Nephron (organoid): Measurements from ENCODE around the gene RAB31.

Source experiments
- H3K27ac Mint-ChIP-seq, 3 experiments: 2 replicates each; pipeline ENCODE4 v1.8.0; 2020; ENCODE audit warnings: mixed read lengths in 3 of 3, mild to moderate bottlenecking in 2 of 3, moderate library complexity in 1 of 3
- H3K27me3 Mint-ChIP-seq: 2 replicates; pipeline ENCODE4 v1.8.0; 2021; ENCODE audit warnings: low read depth, mild to moderate bottlenecking, moderate library complexity, mixed read lengths
- H3K36me3 Mint-ChIP-seq: 2 replicates; pipeline ENCODE4 v1.8.0; 2020; ENCODE audit warnings: low read depth, mixed read lengths
- H3K4me1 Mint-ChIP-seq: 2 replicates; pipeline ENCODE4 v1.8.0; 2020; ENCODE audit warnings: mixed read lengths
- H3K4me3 Mint-ChIP-seq, 3 experiments: 2 replicates each; pipeline ENCODE4 v1.8.0; 2020; ENCODE audit warnings: mild to moderate bottlenecking in 3 of 3, mixed read lengths in 3 of 3, moderate library complexity in 2 of 3
- H3K9me3 Mint-ChIP-seq: 2 replicates; pipeline ENCODE4 v1.8.0; 2020; ENCODE audit warnings: mixed read lengths
- CTCF ChIP-seq, 3 experiments: fragments of 200-600 bp; sonication (generic); IDR thresholded peaks; one replicate each; pipeline ENCODE4 v1.5.0; 2021; ENCODE audit warnings: antibody characterized with exemption in 3 of 3; ENCODE audit not compliant: unreplicated experiment in 3 of 3

The RAB31 gene

GRCh38 chr18:9750606-9751304, 42.7 kb downstream of the RAB31 start:
- TF ChIP-seq CTCF (IDR thresholded peaks at IDR 0.05; ENCODE audit: unreplicated experiment in 3 of 3), result no peak
- Mint-ChIP-seq H3K27me3 (no peaks in the 10 kb centered on the region), H3K4me1 (peaks cover 3% of the 10 kb centered on the region), H3K27ac (no peak overlapping the region), H3K36me3 (no peaks in the 10 kb centered on the region), H3K4me3 (no peak overlapping the region), H3K9me3 (no peaks in the 10 kb centered on the region)

GRCh38 chr18:9751371-9752031, 43.4 kb downstream of the RAB31 start:
- Mint-ChIP-seq H3K4me3 (no peak overlapping the region), H3K9me3 (no peaks in the 10 kb centered on the region), H3K4me1 (peaks cover 10% of the 10 kb centered on the region), H3K27me3 (no peaks in the 10 kb centered on the region), H3K36me3 (no peaks in the 10 kb centered on the region), H3K27ac (no peak overlapping the region)
- TF ChIP-seq CTCF (IDR thresholded peaks at IDR 0.05; ENCODE audit: unreplicated experiment in 3 of 3), result no peak

GRCh38 chr18:9753846-9754245, 45.7 kb downstream of the RAB31 start:
- H3K36me3 Mint-ChIP-seq, result no peaks in the 10 kb centered on the region
- H3K27me3 Mint-ChIP-seq, result peaks cover 4% of the 10 kb centered on the region
- peaks cover 30% of the 10 kb centered on the region for H3K4me1 Mint-ChIP-seq
- no peak overlapping the region for H3K27ac Mint-ChIP-seq
- no peak for TF ChIP-seq CTCF (IDR thresholded peaks at IDR 0.05; ENCODE audit: unreplicated experiment in 3 of 3)
- H3K4me3 Mint-ChIP-seq, result no peak overlapping the region
- H3K9me3 Mint-ChIP-seq, result no peaks in the 10 kb centered on the region

- Mint-ChIP-seq H3K4me3 (no peak overlapping the region), H3K27me3 (peaks cover 4% of the 10 kb centered on the region), H3K27ac (no peak overlapping the region), H3K36me3 (no peaks in the 10 kb centered on the region), H3K9me3 (no peaks in the 10 kb centered on the region), H3K4me1 (peaks cover 31% of the 10 kb centered on the region)
- no peak for TF ChIP-seq CTCF (IDR thresholded peaks at IDR 0.05; ENCODE audit: unreplicated experiment in 3 of 3)
These were observed 47.0 kb downstream of the RAB31 start for GRCh38 chr18:9755110-9755509.

- peaks cover 4% of the 10 kb centered on the region for H3K27me3 Mint-ChIP-seq
- H3K36me3 Mint-ChIP-seq, result no peaks in the 10 kb centered on the region
- H3K27ac Mint-ChIP-seq, result no peak overlapping the region
- peaks cover 31% of the 10 kb centered on the region for H3K4me1 Mint-ChIP-seq
- H3K4me3 Mint-ChIP-seq, result no peak overlapping the region
- H3K9me3 Mint-ChIP-seq, result no peaks in the 10 kb centered on the region
- no peak for TF ChIP-seq CTCF (IDR thresholded peaks at IDR 0.05; ENCODE audit: unreplicated experiment in 3 of 3)
These were observed 47.5 kb downstream of the RAB31 start for GRCh38 chr18:9755615-9756014.
